Islet precursor cell (in vitro differentiated cells): ENCODE measurements around the gene LILRA6.
"Not testable (repeated sequence)": the region's sequence is repeated elsewhere in the genome, so short reads cannot be mapped to it uniquely, and the experiment has no call there.

ENCODE experiments used
- DNase-seq: peaks from one replicate; pipeline ENCODE4 v3.0.0-alpha.2; 2018

LILRA6 gene

GRCh38 chr19:54206030-54206830, 36.4 kb downstream of the LILRA6 start:
- no peak for DNase-seq

- DNase-seq, result no peak
Measured at GRCh38 chr19:54204767-54205468, 37.7 kb downstream of the LILRA6 start.

- DNase-seq, result no peak
Measured at GRCh38 chr19:54203151-54203611, 39.4 kb downstream of the LILRA6 start.

- DNase-seq, result peak; percentile 52
Measured at GRCh38 chr19:54201980-54202379, 40.6 kb downstream of the LILRA6 start.

GRCh38 chr19:54201172-54201701, 41.4 kb downstream of the LILRA6 start:
- DNase-seq, result peak; percentile 32

- DNase-seq, result peak; percentile 39
Measured at GRCh38 chr19:54199401-54199800, 43.2 kb downstream of the LILRA6 start.

- DNase-seq, result no peak
Measured at GRCh38 chr19:54197121-54197520, 45.5 kb downstream of the LILRA6 start.

- DNase-seq, result no peak
Measured at GRCh38 chr19:54196536-54196935, 46.1 kb downstream of the LILRA6 start.

GRCh38 chr19:54194463-54194862, 48.1 kb downstream of the LILRA6 start:
- not testable (repeated sequence) for DNase-seq

- no peak for DNase-seq
Measured at GRCh38 chr19:54193011-54193410, 49.6 kb downstream of the LILRA6 start.

- DNase-seq, result no peak
Measured at GRCh38 chr19:54191811-54192453, 50.7 kb downstream of the LILRA6 start.

- DNase-seq, result peak; percentile 92
Measured at GRCh38 chr19:54191011-54191810, 51.4 kb downstream of the LILRA6 start, which contains the start of gene TSEN34. TSS of gene TSEN34 (plus strand) at chr19:54191308. CDS start at chr19:54191365, 57 bp downstream.

GRCh38 chr19:54190503-54191010, 52.0 kb downstream of the LILRA6 start:
- DNase-seq, result peak; percentile 100

- DNase-seq, result peak; percentile 100
Measured at GRCh38 chr19:54189735-54190502, 52.7 kb downstream of the LILRA6 start.

- DNase-seq, result no peak
Measured at GRCh38 chr19:54189145-54189734, 53.4 kb downstream of the LILRA6 start, which contains the start of gene MBOAT7. TSS of gene MBOAT7 (minus strand) at chr19:54189580. CDS start at chr19:54188508, 1,072 bp downstream.

- peak; percentile 67 for DNase-seq
Measured at GRCh38 chr19:54188215-54188871, 54.2 kb downstream of the LILRA6 start.

GRCh38 chr19:54186934-54187381, 55.6 kb downstream of the LILRA6 start:
- DNase-seq, result no peak
